Measurements from ENCODE around the gene OSBP2. TPM values are rescaled to one million over a fixed set of nuclear protein-coding genes. Genes with fewer than 3 reads are reported as not detected.

Gene OSBP2
- total RNA-seq, 2 donors from 2014 or later, result 4.0 to 16.8 TPM

- H3K9me3 ChIP-seq, result no peaks in the 10 kb centered on the region
- H3K4me1 ChIP-seq, result no peaks in the 10 kb centered on the region
- TF ChIP-seq CTCF (IDR thresholded peaks at IDR 0.05), result peak; percentile 1 to 6
- H3K27me3 ChIP-seq, result no peaks in the 10 kb centered on the region
- DNase-seq (ENCODE audit: low spot score), result no peak
- no peak overlapping the region for H3K27ac ChIP-seq
- no peaks in the 10 kb centered on the region for H3K36me3 ChIP-seq
- no peak overlapping the region for H3K4me3 ChIP-seq
These were observed 61.1 kb downstream of the OSBP2 start for GRCh38 chr22:30755759-30756124.

- Histone ChIP-seq H3K36me3 (no peaks in the 10 kb centered on the region), H3K27ac (no peak overlapping the region), H3K9me3 (no peaks in the 10 kb centered on the region), H3K27me3 (no peaks in the 10 kb centered on the region), H3K4me1 (no peaks in the 10 kb centered on the region), H3K4me3 (no peak overlapping the region)
- peak in 1 of 2 donors; percentile 68 for TF ChIP-seq CTCF (IDR thresholded peaks at IDR 0.05)
- no peak for DNase-seq (ENCODE audit: low spot score)
These were observed 69.4 kb downstream of the OSBP2 start for GRCh38 chr22:30763815-30764673.

GRCh38 chr22:30767661-30768060 is 73.0 kb downstream of the OSBP2 start:
- Histone ChIP-seq H3K36me3 (no peaks in the 10 kb centered on the region), H3K27me3 (no peaks in the 10 kb centered on the region), H3K4me1 (no peaks in the 10 kb centered on the region), H3K9me3 (no peaks in the 10 kb centered on the region), H3K4me3 (no peak overlapping the region), H3K27ac (no peak overlapping the region)
- no peak for DNase-seq (ENCODE audit: low spot score)
- TF ChIP-seq CTCF (IDR thresholded peaks at IDR 0.05), result no peak

- no peak overlapping the region for H3K27ac ChIP-seq
- DNase-seq (ENCODE audit: low spot score), result no peak
- H3K9me3 ChIP-seq, result no peaks in the 10 kb centered on the region
- H3K4me3 ChIP-seq, result no peak overlapping the region
- H3K4me1 ChIP-seq, result no peaks in the 10 kb centered on the region
- no peaks in the 10 kb centered on the region for H3K27me3 ChIP-seq
- no peaks in the 10 kb centered on the region for H3K36me3 ChIP-seq
- no peak for TF ChIP-seq CTCF (IDR thresholded peaks at IDR 0.05)
These were observed 76.0 kb downstream of the OSBP2 start for GRCh38 chr22:30770716-30771115.

- Histone ChIP-seq H3K36me3 (no peaks in the 10 kb centered on the region), H3K9me3 (no peaks in the 10 kb centered on the region), H3K4me3 (no peak overlapping the region), H3K27ac (no peak overlapping the region), H3K4me1 (no peaks in the 10 kb centered on the region), H3K27me3 (no peaks in the 10 kb centered on the region)
- no peak for TF ChIP-seq CTCF (IDR thresholded peaks at IDR 0.05)
- DNase-seq (ENCODE audit: low spot score), result no peak
These were observed 79.2 kb downstream of the OSBP2 start for GRCh38 chr22:30773919-30774318.

- no peak for TF ChIP-seq CTCF (IDR thresholded peaks at IDR 0.05)
- Histone ChIP-seq H3K27ac (no peak overlapping the region), H3K9me3 (no peaks in the 10 kb centered on the region), H3K27me3 (no peaks in the 10 kb centered on the region), H3K4me3 (no peak overlapping the region), H3K36me3 (no peaks in the 10 kb centered on the region), H3K4me1 (no peaks in the 10 kb centered on the region)
- DNase-seq (ENCODE audit: low spot score), result no peak
These were observed 79.9 kb downstream of the OSBP2 start for GRCh38 chr22:30774566-30774965.

All from right atrium auricular region (tissue), 2 donors.